ENCODE results near the gene NEK4.
"Not testable (repeated sequence)": the region's sequence is repeated elsewhere in the genome, so short reads cannot be mapped to it uniquely, and the experiment has no call there.

NEK4 gene

DNA sequence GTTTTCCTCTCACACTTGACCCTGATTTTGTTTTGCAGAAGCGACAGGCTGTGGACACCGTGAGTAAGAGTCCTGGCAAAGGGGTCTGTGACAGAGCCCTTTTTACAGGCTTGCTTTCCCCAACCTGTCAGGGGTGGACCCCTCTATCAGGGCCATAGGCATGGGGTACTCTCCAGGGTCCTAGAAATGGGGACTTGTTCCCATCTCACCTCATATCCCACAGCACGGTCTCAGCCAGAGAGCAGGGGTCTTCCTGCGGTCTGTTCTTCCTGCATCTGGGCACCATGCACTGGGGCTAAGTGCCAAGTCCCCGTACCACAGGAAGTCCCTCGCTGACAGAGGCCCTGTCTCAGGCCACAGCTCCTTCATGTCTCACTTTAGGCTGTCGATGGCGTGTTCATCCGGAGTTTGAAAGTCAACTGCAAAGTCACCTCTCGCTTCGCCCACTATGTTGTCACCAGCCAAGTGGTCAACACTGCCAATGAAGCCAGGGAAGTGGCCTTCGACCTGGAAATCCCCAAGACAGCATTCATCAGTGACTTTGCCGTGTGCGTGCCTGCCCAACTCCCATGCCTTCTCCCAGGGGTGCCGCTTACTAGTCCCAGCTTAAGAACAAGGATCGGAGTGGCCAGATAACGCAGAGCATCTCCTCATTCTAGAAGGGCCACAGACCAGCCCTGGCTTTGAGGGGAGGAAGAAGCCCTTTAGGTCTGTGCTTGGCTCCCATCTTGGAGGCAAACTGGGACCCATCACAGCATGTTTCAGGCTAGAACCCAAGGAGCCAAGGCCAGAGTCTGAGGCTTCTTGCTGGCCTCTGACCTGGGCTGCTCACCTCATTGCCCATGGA, 7.4 kb upstream of the NEK4 start:
- no peak for FAIRE-seq

GRCh38 chr3:52777127-52777958, 6.6 kb upstream of the NEK4 start, which contains the start of gene ITIH1:
Gene ITIH1, plus strand, starts transcription at chr3:52777599. Its CDS starts 17 bp downstream, at chr3:52777616.
- no peak for FAIRE-seq

GRCh38 chr3:52776486-52776885, 5.7 kb upstream of the NEK4 start:
- not testable (repeated sequence) for FAIRE-seq

DNA sequence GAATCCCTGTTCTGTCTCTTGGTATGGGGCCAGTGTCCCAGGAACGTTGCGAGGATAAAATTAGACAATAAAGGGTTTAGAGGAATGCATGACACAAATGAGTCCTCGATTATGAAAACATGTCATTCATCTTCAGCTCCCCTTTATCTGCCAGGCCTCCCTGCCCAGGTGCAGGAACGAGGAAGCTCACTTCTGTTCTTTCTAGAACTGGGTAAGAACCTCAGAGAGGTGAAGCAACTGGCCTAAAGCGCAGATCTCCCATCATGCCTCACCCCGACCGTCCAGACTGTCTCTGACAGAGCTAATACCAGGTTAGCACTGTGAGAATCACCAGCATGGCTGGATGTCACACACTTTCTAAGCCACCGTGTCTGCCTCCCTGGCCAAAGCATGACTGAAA, 5.1 kb upstream of the NEK4 start:
- FAIRE-seq = no peak

GRCh38 chr3:52774901-52775864, 4.4 kb upstream of the NEK4 start:
- FAIRE-seq = no peak

- no peak for FAIRE-seq
These were observed 3.5 kb upstream of the NEK4 start for GRCh38 chr3:52774066-52774713.

- FAIRE-seq = no peak
These were observed 2.8 kb upstream of the NEK4 start for GRCh38 chr3:52773361-52774065.

DNA sequence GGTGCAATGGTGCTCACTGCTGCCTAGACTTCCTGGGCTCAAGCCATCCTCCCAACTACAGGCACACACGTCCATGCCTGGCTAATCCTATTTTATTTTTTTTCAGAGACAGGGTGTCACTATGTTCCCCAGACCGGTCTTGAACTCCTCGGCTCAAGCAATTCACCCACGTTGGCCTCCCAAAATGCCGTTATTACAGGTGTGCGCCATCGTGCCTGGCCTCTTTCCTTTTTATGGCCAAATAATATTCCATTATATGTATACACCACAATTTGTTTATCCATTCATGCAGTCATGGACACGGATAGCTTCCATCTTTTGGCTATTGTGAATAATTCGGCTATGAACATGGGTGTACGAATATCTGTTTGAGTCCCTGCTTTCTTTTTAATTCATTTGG, 962 bp upstream of the NEK4 start:
- FAIRE-seq = no peak

GRCh38 chr3:52771334-52771681, 568 bp upstream of the NEK4 start:
- no peak for FAIRE-seq

GRCh38 chr3:52769786-52770455, 819 bp downstream of the NEK4 start:
- no peak for FAIRE-seq

GRCh38 chr3:52763466-52763865, 7.3 kb downstream of the NEK4 start:
- FAIRE-seq = no peak

GRCh38 chr3:52756141-52756540, 14.6 kb downstream of the NEK4 start:
- no peak for FAIRE-seq

- FAIRE-seq = no peak
These were observed 16.4 kb downstream of the NEK4 start for GRCh38 chr3:52754373-52754772.

- no peak for FAIRE-seq
These were observed 18.6 kb downstream of the NEK4 start for GRCh38 chr3:52752045-52752660.

DNA sequence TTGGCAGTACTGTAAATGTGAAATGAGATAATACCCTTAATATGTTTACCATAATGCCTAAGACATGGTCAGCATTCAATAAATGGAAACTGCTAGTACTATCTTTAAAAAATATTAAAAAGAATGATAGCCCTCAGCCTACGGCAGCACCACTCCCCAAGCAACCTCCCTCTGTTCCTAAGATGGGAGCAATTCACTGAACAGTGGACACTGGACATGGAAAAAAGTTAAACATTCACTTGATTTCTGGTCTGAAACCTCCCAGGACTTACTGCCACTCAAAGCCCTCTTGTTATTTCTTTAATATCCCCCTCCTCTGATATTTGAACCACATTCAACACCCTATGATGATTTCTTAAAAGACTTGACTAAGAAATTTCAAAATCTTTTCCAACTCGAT, 27.0 kb downstream of the NEK4 start:
- no peak for FAIRE-seq

GRCh38 chr3:52743152-52743551, 27.6 kb downstream of the NEK4 start:
- no peak for FAIRE-seq

- no peak for FAIRE-seq
These were observed 28.2 kb downstream of the NEK4 start for GRCh38 chr3:52742418-52743041.

DNA sequence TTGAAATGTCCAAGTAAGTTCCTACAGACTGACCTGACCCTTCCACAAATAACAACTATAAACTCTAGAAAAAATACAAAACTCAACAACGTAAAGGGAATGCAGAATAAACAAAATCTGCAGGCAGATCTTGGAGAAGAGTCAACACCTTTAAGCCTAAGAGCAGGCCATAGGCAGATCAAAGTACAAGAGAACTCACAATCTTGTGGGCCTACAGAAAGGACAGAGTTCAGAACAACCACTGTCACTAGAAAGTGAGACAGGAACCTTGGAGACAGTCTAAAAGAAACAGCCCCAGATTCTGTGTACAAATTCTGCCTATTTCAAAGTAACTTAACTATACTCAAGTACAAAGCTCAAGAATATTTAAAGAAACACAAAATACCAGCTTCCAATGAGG, 31.0 kb downstream of the NEK4 start:
- FAIRE-seq = no peak

DNA sequence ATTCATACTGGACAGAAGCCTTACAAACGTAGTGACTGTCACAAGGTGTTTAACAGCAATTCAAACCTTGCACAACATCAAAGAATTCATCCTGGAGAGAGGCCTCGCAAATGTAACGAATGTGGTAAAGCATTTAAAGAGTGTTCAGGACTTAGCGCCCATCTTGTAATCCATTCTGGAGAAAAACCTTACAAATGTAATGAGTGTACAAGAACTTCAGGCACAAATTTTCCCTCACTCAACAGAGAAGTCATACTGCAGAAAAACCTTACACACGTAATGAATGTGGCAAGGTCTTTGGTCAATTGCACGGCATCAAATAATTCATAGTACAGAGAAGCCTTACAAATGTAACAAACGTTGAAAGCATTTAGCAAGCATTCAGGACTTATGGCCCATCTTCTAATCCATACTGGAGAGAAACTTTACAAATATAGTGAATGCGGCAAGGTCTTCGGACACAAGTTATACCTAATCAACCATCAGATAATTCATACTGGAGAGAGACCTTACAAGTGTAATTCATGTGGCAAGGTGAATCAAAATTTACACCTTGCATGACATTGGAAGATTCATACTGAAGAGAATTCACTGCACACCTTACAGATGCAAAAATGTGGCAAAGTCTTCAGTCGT, 37.4 kb downstream of the NEK4 start:
- FAIRE-seq = no peak

- FAIRE-seq = no peak
These were observed 39.1 kb downstream of the NEK4 start for GRCh38 chr3:52731590-52731989.

Data from colon (tissue), 2 donors.